ENCODE data around the gene ZDHHC14. TPM values are rescaled to one million over a fixed set of nuclear protein-coding genes. Genes with fewer than 3 reads are reported as not detected.

Gene ZDHHC14
- total and polyA plus RNA-seq, 2 experiments from 2014 or later: 3.0 to 7.4 TPM

- no peak for TF ChIP-seq REST (IDR thresholded peaks at IDR 0.05; ENCODE audit: unreplicated experiment)
Measured at GRCh38 chr6:157453131-157453530, 72.1 kb downstream of the ZDHHC14 start (continued).

GRCh38 chr6:157453978-157454377 lies 73.0 kb downstream of the ZDHHC14 start:
- H3K27ac Mint-ChIP-seq: no peak overlapping the region
- TF ChIP-seq CTCF (conservative IDR thresholded peaks at IDR 0.05; ENCODE audit: low read depth in 2 of 2) (no peak), ETS1 (IDR thresholded peaks at IDR 0.05) (no peak), POLR2AphosphoS5 (IDR thresholded peaks at IDR 0.05; ENCODE audit: low read depth) (no peak), NANOG (IDR thresholded peaks at IDR 0.05; ENCODE audit: borderline replicate concordance) (no peak), EZH2 (IDR thresholded peaks at IDR 0.05; ENCODE audit: low read depth, unreplicated experiment) (no peak), EZH2phosphoT487 (IDR thresholded peaks at IDR 0.05; ENCODE audit: unreplicated experiment) (no peak), CREB1 (CRISPR knock-in tag; IDR thresholded peaks at IDR 0.05; ENCODE audit: low read depth) (no peak), REST (IDR thresholded peaks at IDR 0.05; ENCODE audit: unreplicated experiment) (no peak), JUNB (IDR thresholded peaks at IDR 0.05; ENCODE audit: unreplicated experiment) (no peak)

More at GRCh38 chr6:157453978-157454377, 73.0 kb downstream of the ZDHHC14 start:
- Histone ChIP-seq H3K27ac (ENCODE audit: low read depth) (no peak overlapping the region), H3K4me3 (no peak overlapping the region), H4K20me1 (replicated peaks; ENCODE audit: insufficient read depth) (no peaks in the 10 kb centered on the region), H3K79me2 (replicated peaks; ENCODE audit: insufficient read depth) (no peaks in the 10 kb centered on the region), H3K36me3 (ENCODE audit: insufficient read depth) (no peaks in the 10 kb centered on the region), H2AFZ (no peak overlapping the region), H3K4me2 (no peak overlapping the region), H3F3A (replicated peaks; ENCODE audit: low read depth) (0 out of 2 replicates have a peak, but pooled peaks cover 6% of the 10 kb centered on the region), H3K4me1 (ENCODE audit: insufficient read depth) (peaks cover 16% of the 10 kb centered on the region), H3K27me3 (ENCODE audit: insufficient read depth) (no peaks in the 10 kb centered on the region), H3K9me2 (ENCODE audit: insufficient read depth) (no peaks in the 10 kb centered on the region)
- Mint-ChIP-seq H3K27me3 (ENCODE audit: insufficient read depth, low read depth, poor library complexity) (peaks cover 8% of the 10 kb centered on the region), H3K36me3 (ENCODE audit: low read depth) (no peaks in the 10 kb centered on the region), H3K4me3 (no peak overlapping the region), H3K9me3 (no peaks in the 10 kb centered on the region; the same call in 2 of the 3 replicates), H3K4me1 (peaks cover 25% of the 10 kb centered on the region)
- ATAC-seq (no peak), DNase-seq (ENCODE audit: low spot score) (no peak)
